CD4-positive, alpha-beta T cell treated with Interleukin-15 for 1 hour (primary cell): ENCODE data around the gene TAF1A.
A peak's percentile ranks its signal among the peaks of the same experiment; 100 is the strongest.

Experiments
- DNase-seq: peaks from one replicate; pipeline ENCODE4 v3.0.0-alpha.2; 2020

TAF1A gene

GRCh38 chr1:222594789-222595188 is 5.1 kb upstream of the TAF1A start:
- DNase-seq: no peak

GRCh38 chr1:222592171-222592570 is 2.4 kb upstream of the TAF1A start:
- DNase-seq: no peak

GRCh38 chr1:222588135-222588534 is 1.6 kb downstream of the TAF1A start:
- DNase-seq: no peak

GRCh38 chr1:222586842-222587241 is 2.9 kb downstream of the TAF1A start:
- DNase-seq: no peak

- peak; percentile 25 for DNase-seq
These were observed 6.7 kb downstream of the TAF1A start for GRCh38 chr1:222583079-222583478.

- DNase-seq: no peak
These were observed 7.5 kb downstream of the TAF1A start for GRCh38 chr1:222582099-222582774.

- no peak for DNase-seq
These were observed 10.4 kb downstream of the TAF1A start for GRCh38 chr1:222579316-222579715.

GRCh38 chr1:222570837-222571236 is 18.9 kb downstream of the TAF1A start:
- DNase-seq: no peak

- no peak for DNase-seq
These were observed 28.1 kb downstream of the TAF1A start for GRCh38 chr1:222561656-222562055.

GRCh38 chr1:222557574-222557973 is 32.2 kb downstream of the TAF1A start:
- no peak for DNase-seq

- no peak for DNase-seq
These were observed 32.6 kb downstream of the TAF1A start for GRCh38 chr1:222557148-222557547.

GRCh38 chr1:222555992-222556615 is 33.6 kb downstream of the TAF1A start:
- no peak for DNase-seq

GRCh38 chr1:222554177-222554576 is 35.6 kb downstream of the TAF1A start:
- no peak for DNase-seq

- no peak for DNase-seq
These were observed 36.9 kb downstream of the TAF1A start for GRCh38 chr1:222552882-222553281.

GRCh38 chr1:222547944-222548671 is 41.6 kb downstream of the TAF1A start, which contains the start of gene HHIPL2:
Gene HHIPL2, minus strand, starts transcription at chr1:222548104. Its CDS starts 60 bp downstream, at chr1:222548044.
- DNase-seq: no peak

- DNase-seq: no peak
These were observed 42.5 kb downstream of the TAF1A start for GRCh38 chr1:222547260-222547614.

GRCh38 chr1:222546548-222547259 is 43.0 kb downstream of the TAF1A start:
- DNase-seq: no peak

- DNase-seq: no peak
These were observed 43.6 kb downstream of the TAF1A start for GRCh38 chr1:222546091-222546490.

- DNase-seq: no peak
These were observed 45.9 kb downstream of the TAF1A start for GRCh38 chr1:222543817-222544216.

- no peak for DNase-seq
These were observed 49.1 kb downstream of the TAF1A start for GRCh38 chr1:222540598-222540995.

- no peak for DNase-seq
These were observed 49.7 kb downstream of the TAF1A start for GRCh38 chr1:222539951-222540597.

GRCh38 chr1:222535455-222535854 is 54.3 kb downstream of the TAF1A start:
- no peak for DNase-seq

GRCh38 chr1:222530852-222531251 is 58.9 kb downstream of the TAF1A start:
- no peak for DNase-seq
